CD14-positive monocyte (primary cell): ENCODE results near the gene EPHA2. TPM values are rescaled to one million over a fixed set of nuclear protein-coding genes. Genes with fewer than 3 reads are reported as not detected.
A peak's percentile ranks its signal among the peaks of the same experiment; 100 is the strongest.

Experiments used
- DNase-seq, 3 donors: peaks; one replicate each; pipeline ENCODE4 v3.0.0-alpha.2; 2011 to 2022
- H2AFZ ChIP-seq: 2 replicates; pipeline ENCODE4 v1.6.0; 2012; ENCODE audit warnings: mild to moderate bottlenecking, low read depth, low read length, inconsistent platforms; ENCODE audit not compliant: insufficient read depth, poor library complexity, severe bottlenecking
- H3K27ac ChIP-seq, 2 donors: 1 replicate in 1 of 2; 2 replicates in 1 of 2; pipeline ENCODE4 v1.5.1; 2012 to 2013; ENCODE audit warnings: low read length in 2 of 2, control low read depth in 1 of 2, inconsistent platforms in 1 of 2, low read depth in 1 of 2, mild to moderate bottlenecking in 1 of 2
- H3K27me3 ChIP-seq, 2 donors: one replicate each; pipeline versions ENCODE4 v1.6.0 to v1.6.1; 2011 to 2013; ENCODE audit warnings: low read length in 2 of 2; ENCODE audit not compliant: control insufficient read depth in 2 of 2, insufficient read depth in 2 of 2
- H3K36me3 ChIP-seq, 2 donors: replicated peaks in 1 of 2; 1 replicate in 1 of 2; 2 replicates in 1 of 2; pipeline versions ENCODE4 v1.5.1 to v1.6.1; 2012 to 2013; ENCODE audit warnings: low read length in 2 of 2, control low read depth in 1 of 2, inconsistent platforms in 1 of 2, mild to moderate bottlenecking in 1 of 2; ENCODE audit not compliant: insufficient read depth in 2 of 2, control insufficient read depth in 1 of 2
- H3K4me1 ChIP-seq, 2 donors: 1 replicate in 1 of 2; 2 replicates in 1 of 2; pipeline versions ENCODE4 v1.5.1 to v1.6.1; 2012 to 2013; ENCODE audit warnings: low read length in 2 of 2, control low read depth in 1 of 2, inconsistent platforms in 1 of 2, mild to moderate bottlenecking in 1 of 2, moderate library complexity in 1 of 2; ENCODE audit not compliant: insufficient read depth in 2 of 2, control insufficient read depth in 1 of 2
- H3K4me2 ChIP-seq: replicated peaks from 2 replicates; pipeline ENCODE3; 2012; ENCODE audit warnings: low read length, moderate library complexity, mild to moderate bottlenecking; ENCODE audit not compliant: poor library complexity, severe bottlenecking; ENCODE audit errors: extremely low read depth
- H3K4me3 ChIP-seq, 3 experiments: fragments of 200-600 bp in 1 of 3; sonication (generic) in 1 of 3; replicated peaks in 1 of 3; 1 replicate in 2 of 3; 2 replicates in 1 of 3; pipeline ENCODE4 v1.5.1; 2011 to 2013; ENCODE audit warnings: low read length in 3 of 3, mild to moderate bottlenecking in 3 of 3, control low read depth in 2 of 3, low read depth in 2 of 3, inconsistent platforms in 1 of 3, moderate library complexity in 1 of 3
- H3K79me2 ChIP-seq: 2 replicates; pipeline ENCODE4 v1.6.0; 2012; ENCODE audit warnings: mild to moderate bottlenecking, control low read depth, inconsistent platforms, low read length, moderate library complexity; ENCODE audit not compliant: insufficient read depth
- H3K9ac ChIP-seq: 2 replicates; pipeline ENCODE4 v1.6.0; 2017; ENCODE audit warnings: low read length, mild to moderate bottlenecking; ENCODE audit not compliant: insufficient read depth, poor library complexity, severe bottlenecking
- H3K9me3 ChIP-seq, 2 donors: replicated peaks in 1 of 2; 1 replicate in 1 of 2; 2 replicates in 1 of 2; pipeline versions ENCODE4 v1.5.1 to v1.6.1; 2012 to 2013; ENCODE audit warnings: low read length in 2 of 2, control low read depth in 1 of 2; ENCODE audit not compliant: control insufficient read depth in 1 of 2, insufficient read depth in 1 of 2
- H4K20me1 ChIP-seq: 2 replicates; pipeline ENCODE4 v1.6.0; 2012; ENCODE audit warnings: mild to moderate bottlenecking, low read length, control low read depth, moderate library complexity; ENCODE audit not compliant: insufficient read depth
- H3K27ac Mint-ChIP-seq, 7 donors: one replicate each; pipeline ENCODE4 v1.8.0; 2020; ENCODE audit warnings: mild to moderate bottlenecking in 7 of 7, mixed read lengths in 7 of 7, moderate library complexity in 6 of 7, inconsistent platforms in 2 of 7
- H3K27me3 Mint-ChIP-seq, 3 donors: one replicate each; pipeline ENCODE4 v1.8.0; 2021 to 2022; ENCODE audit warnings: low read depth in 3 of 3, mild to moderate bottlenecking in 3 of 3, mixed read lengths in 3 of 3, moderate library complexity in 3 of 3, inconsistent platforms in 1 of 3
- H3K36me3 Mint-ChIP-seq, 2 donors: one replicate each; pipeline ENCODE4 v1.8.0; 2020; ENCODE audit warnings: mixed read lengths in 2 of 2, inconsistent platforms in 1 of 2, mild to moderate bottlenecking in 1 of 2
- H3K4me1 Mint-ChIP-seq: one replicate; pipeline ENCODE4 v1.8.0; 2020; ENCODE audit warnings: mild to moderate bottlenecking, mixed read lengths
- H3K4me3 Mint-ChIP-seq, 2 donors: one replicate each; pipeline ENCODE4 v1.8.0; 2020; ENCODE audit warnings: mild to moderate bottlenecking in 2 of 2, mixed read lengths in 2 of 2, moderate library complexity in 1 of 2
- H3K9me3 Mint-ChIP-seq, 7 donors: one replicate each; pipeline ENCODE4 v1.8.0; 2020 to 2022; ENCODE audit warnings: mixed read lengths in 7 of 7, mild to moderate bottlenecking in 6 of 7, moderate library complexity in 6 of 7, inconsistent platforms in 2 of 7
- WGBS: methylation state at CpG from one replicate; pipeline ENCODE4 v1.1.5; 2013; ENCODE audit warnings: missing lambda C conversion rate; ENCODE audit not compliant: insufficient coverage; 5-methylcytosine and 5-hydroxymethylcytosine counted together
- intact Hi-C, 2 donors: fragments of 100-400 bp; cut with micrococcal nuclease; formaldehyde crosslinking; loops; one replicate each; pipeline versions ENCODE4 v1.15.0 to v1.15.1; 2023
- polyA plus RNA-seq, 3 donors: library from polyadenylated mRNA; depleted of rRNA in 1 of 3; unstranded in 2 of 3; stranded (reverse) in 1 of 3; fragments of 300-500 nt in 2 of 3; fragments of >200 nt in 1 of 3; fragmentation: Illumina TruSeq in 2 of 3; gene quantifications; 1 replicate in 2 of 3; 2 replicates in 1 of 3; pipeline ENCODE4 v1.2.3, GENCODE V29; 2012 to 2021
- TF ChIP-seq, protein P1 (sequence below): fragments of 200-600 bp; IDR thresholded peaks from one replicate; pipeline ENCODE4 v1.8.0; 2022; ENCODE audit warnings: antibody characterized with exemption, mild to moderate bottlenecking

EPHA2 gene
- polyA plus RNA-seq, 3 donors = 0.03 TPM; not detected in 2

DNA sequence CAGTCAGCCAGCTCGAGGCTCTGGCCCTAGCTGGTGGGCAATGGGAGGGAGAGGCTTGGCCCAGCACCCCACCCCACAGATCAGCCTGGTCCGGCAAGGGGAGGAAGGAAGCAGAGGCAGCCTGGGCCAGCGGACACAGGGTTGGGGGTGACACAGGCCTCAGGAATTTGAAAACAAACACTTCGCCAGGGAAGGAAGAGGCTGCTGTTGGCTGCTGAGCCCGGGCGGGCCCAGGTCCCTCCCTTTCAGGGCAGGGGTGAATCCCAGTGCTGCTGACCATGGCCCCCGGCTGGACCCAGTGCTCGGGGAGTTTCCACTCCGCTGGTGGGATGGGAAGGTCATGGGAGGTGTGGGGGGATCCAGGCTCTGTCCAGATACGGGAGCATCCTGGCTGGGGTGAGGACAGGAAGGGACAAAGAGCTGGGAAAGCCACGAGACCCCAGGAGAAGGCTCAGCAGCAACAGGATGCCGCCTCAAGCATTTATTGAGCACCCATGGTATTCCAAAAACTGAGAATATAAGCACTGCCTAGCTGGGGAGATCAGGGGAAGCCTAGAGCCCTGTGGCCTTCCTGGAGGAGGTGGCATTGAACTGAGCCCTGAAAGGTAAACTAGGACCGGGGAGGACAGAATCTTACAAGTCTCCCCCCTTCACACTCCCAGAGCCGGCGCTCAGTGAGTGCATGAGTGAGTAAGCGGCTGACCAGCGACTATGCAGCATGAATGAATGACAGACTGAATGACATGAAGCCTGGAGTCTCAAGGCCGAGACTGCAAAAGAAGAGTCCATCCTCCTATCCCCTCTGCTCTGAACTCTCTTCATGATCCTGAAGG is 26.2 kb upstream of the EPHA2 start:
- intact Hi-C loops = loop anchor here (10.0 kb wide), 2 partner anchors 167 to 177 kb away; partner anchors contain the start of genes HSPB7 (in 1 of the 2) and SRARP (in 1 of the 2)
- DNase-seq = no peak
- Histone ChIP-seq H3K27ac (no peak overlapping the region), H4K20me1 (no peaks in the 10 kb centered on the region), H3K27me3 (no peaks in the 10 kb centered on the region), H2AFZ (no peak overlapping the region), H3K4me1 (no peaks in the 10 kb centered on the region), H3K9ac (no peak overlapping the region), H3K36me3 (no peaks in the 10 kb centered on the region), H3K79me2 (no peaks in the 10 kb centered on the region), H3K4me2 (no peak overlapping the region), H3K9me3 (no peaks in the 10 kb centered on the region), H3K4me3 (no peak overlapping the region)
- WGBS = 78% methylated on average over 14 of the region's 18 CpGs
- H3K4me3 Mint-ChIP-seq = no peak overlapping the region
- H3K27ac Mint-ChIP-seq = no peak overlapping the region
- TF ChIP-seq, protein P1, sequence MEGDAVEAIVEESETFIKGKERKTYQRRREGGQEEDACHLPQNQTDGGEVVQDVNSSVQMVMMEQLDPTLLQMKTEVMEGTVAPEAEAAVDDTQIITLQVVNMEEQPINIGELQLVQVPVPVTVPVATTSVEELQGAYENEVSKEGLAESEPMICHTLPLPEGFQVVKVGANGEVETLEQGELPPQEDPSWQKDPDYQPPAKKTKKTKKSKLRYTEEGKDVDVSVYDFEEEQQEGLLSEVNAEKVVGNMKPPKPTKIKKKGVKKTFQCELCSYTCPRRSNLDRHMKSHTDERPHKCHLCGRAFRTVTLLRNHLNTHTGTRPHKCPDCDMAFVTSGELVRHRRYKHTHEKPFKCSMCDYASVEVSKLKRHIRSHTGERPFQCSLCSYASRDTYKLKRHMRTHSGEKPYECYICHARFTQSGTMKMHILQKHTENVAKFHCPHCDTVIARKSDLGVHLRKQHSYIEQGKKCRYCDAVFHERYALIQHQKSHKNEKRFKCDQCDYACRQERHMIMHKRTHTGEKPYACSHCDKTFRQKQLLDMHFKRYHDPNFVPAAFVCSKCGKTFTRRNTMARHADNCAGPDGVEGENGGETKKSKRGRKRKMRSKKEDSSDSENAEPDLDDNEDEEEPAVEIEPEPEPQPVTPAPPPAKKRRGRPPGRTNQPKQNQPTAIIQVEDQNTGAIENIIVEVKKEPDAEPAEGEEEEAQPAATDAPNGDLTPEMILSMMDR = no peak
- H3K27me3 Mint-ChIP-seq = peaks cover 2 to 6% (median 2%) of the 10 kb centered on the region in 3 donors
- H3K9me3 Mint-ChIP-seq = peaks cover 0 to 4% (median 0%) of the 10 kb centered on the region in 7 donors
- H3K4me1 Mint-ChIP-seq = no peaks in the 10 kb centered on the region
- H3K36me3 Mint-ChIP-seq = no peaks in the 10 kb centered on the region

DNA sequence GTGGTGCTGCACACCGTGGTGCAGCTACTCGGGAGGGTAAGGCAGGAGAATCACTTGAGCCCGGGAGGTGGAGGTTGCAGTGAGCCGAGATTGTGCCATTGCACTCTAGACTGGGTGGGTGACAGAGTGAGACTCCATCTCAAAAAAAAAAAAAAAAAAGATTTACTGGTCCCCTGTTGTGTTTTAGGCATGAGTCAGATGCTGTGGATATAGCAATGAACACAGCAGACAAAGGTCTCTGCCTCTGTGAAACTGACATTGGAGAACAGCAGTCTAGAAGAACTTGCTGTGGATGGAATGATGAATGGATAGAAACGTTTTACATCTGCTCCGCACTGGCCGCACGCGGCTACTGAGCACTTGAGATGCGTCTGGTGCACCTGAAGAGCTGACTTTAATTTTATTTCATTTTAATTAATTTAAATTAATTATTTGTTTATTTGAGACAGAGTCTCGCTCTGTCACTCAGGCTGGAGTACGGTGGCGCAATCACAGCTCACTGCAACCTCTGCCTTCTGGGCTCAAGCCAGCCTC is 24.5 kb upstream of the EPHA2 start:
- H3K4me1 ChIP-seq = peaks cover 0 to 4% of the 10 kb centered on the region in 2 donors
- intact Hi-C loops = loop anchor here (10.0 kb wide), 2 partner anchors 166 to 176 kb away; partner anchors contain the start of genes HSPB7 (in 1 of the 2) and SRARP (in 1 of the 2)
- 100% methylated on average over 4 of the region's 13 CpGs for WGBS

More for the DNA sequence above, 24.5 kb upstream of the EPHA2 start:
- TF ChIP-seq, protein P1 = no peak
- Mint-ChIP-seq H3K27ac (peak overlapping the region in 1 of 7 donors; percentile 31), H3K4me3 (no peak overlapping the region), H3K9me3 (peaks cover 0 to 4% (median 0%) of the 10 kb centered on the region in 7 donors), H3K4me1 (peaks cover 6% of the 10 kb centered on the region), H3K27me3 (peaks cover 7 to 16% (median 13%) of the 10 kb centered on the region in 3 donors), H3K36me3 (no peaks in the 10 kb centered on the region)
- Histone ChIP-seq H3K9me3 (no peaks in the 10 kb centered on the region), H4K20me1 (no peaks in the 10 kb centered on the region), H3K79me2 (no peaks in the 10 kb centered on the region), H3K9ac (no peak overlapping the region), H3K4me3 (no peak overlapping the region), H3K27ac (no peak overlapping the region), H2AFZ (no peak overlapping the region), H3K4me2 (no peak overlapping the region), H3K36me3 (no peaks in the 10 kb centered on the region), H3K27me3 (no peaks in the 10 kb centered on the region)
- DNase-seq = no peak
